Mucosa of stomach (tissue), 1 donor: ENCODE data around the gene OXGR1.

ENCODE experiments used
- H3K27me3 ChIP-seq: one replicate; pipeline ENCODE4 v1.7.0; 2013; ENCODE audit warnings: mild to moderate bottlenecking, low read length; ENCODE audit not compliant: control insufficient read depth, insufficient read depth
- H3K36me3 ChIP-seq: one replicate; pipeline ENCODE4 v1.7.0; 2013; ENCODE audit warnings: low read length; ENCODE audit not compliant: control insufficient read depth, insufficient read depth
- H3K4me1 ChIP-seq: one replicate; pipeline ENCODE4 v1.7.0; 2013; ENCODE audit warnings: mild to moderate bottlenecking, low read length; ENCODE audit not compliant: control insufficient read depth, insufficient read depth
- H3K4me3 ChIP-seq: one replicate; pipeline ENCODE4 v1.7.0; 2013; ENCODE audit warnings: low read length
- H3K9ac ChIP-seq: one replicate; pipeline ENCODE4 v1.7.0; 2013; ENCODE audit warnings: mild to moderate bottlenecking, low read length, moderate library complexity
- H3K9me3 ChIP-seq: one replicate; pipeline ENCODE4 v1.7.0; 2013; ENCODE audit warnings: mild to moderate bottlenecking, low read length, moderate library complexity; ENCODE audit not compliant: control insufficient read depth
- donor health status: Pancreatic carcinoma.

OXGR1 gene

GRCh38 chr13:97019236-97019635, 25.0 kb upstream of the OXGR1 start:
- Histone ChIP-seq H3K4me1 (no peaks in the 10 kb centered on the region), H3K9me3 (no peaks in the 10 kb centered on the region), H3K4me3 (no peak overlapping the region), H3K27me3 (peaks cover 37% of the 10 kb centered on the region), H3K9ac (no peak overlapping the region), H3K36me3 (no peaks in the 10 kb centered on the region)

- H3K27me3 ChIP-seq: peaks cover 36% of the 10 kb centered on the region
- H3K9me3 ChIP-seq: no peaks in the 10 kb centered on the region
- H3K4me1 ChIP-seq: no peaks in the 10 kb centered on the region
- no peaks in the 10 kb centered on the region for H3K36me3 ChIP-seq
- H3K4me3 ChIP-seq: no peak overlapping the region
- no peak overlapping the region for H3K9ac ChIP-seq
Measured at GRCh38 chr13:97018029-97018819, 23.9 kb upstream of the OXGR1 start.

- Histone ChIP-seq H3K36me3 (no peaks in the 10 kb centered on the region), H3K27me3 (peaks cover 34% of the 10 kb centered on the region), H3K9ac (no peak overlapping the region), H3K4me1 (no peaks in the 10 kb centered on the region), H3K4me3 (no peak overlapping the region), H3K9me3 (no peaks in the 10 kb centered on the region)
Measured at GRCh38 chr13:97017322-97017721, 23.0 kb upstream of the OXGR1 start.

DNA sequence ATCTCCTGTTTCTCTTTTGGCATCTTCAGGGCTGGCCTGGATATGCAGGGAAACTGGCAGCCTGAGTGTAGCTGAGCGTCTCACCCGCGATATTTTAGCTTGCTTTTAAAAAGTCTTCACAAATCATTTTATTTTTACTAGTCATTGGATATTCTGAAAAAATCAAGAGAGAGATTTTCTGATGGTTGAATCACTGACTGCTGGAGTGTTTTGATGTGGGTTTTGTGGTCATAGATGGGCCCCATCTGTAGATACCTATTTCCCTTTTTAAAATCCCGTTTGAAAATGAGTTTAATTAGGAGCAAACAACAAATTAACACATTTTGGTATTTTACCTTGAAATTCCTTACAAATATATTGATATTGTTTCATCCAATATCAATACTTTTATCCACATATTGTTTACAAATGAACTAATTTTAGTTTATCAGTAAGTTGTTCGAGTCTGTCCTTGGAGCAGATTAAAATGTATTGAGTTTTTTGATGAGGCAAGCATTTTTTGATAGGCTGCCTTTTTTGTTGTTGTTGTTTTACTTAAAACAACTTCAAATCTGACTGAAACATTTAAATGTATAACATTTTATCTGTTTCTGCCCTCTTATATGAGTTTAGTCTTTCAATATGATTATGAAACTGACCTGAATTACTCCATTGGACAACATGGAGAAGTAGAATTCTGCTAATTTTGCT, 21.5 kb upstream of the OXGR1 start:
- Histone ChIP-seq H3K9ac (no peak overlapping the region), H3K27me3 (peaks cover 24% of the 10 kb centered on the region), H3K9me3 (no peaks in the 10 kb centered on the region), H3K4me1 (no peaks in the 10 kb centered on the region), H3K4me3 (no peak overlapping the region), H3K36me3 (no peaks in the 10 kb centered on the region)

GRCh38 chr13:97012251-97013048, 18.2 kb upstream of the OXGR1 start:
- Histone ChIP-seq H3K9ac (no peak overlapping the region), H3K4me1 (no peaks in the 10 kb centered on the region), H3K4me3 (no peak overlapping the region), H3K27me3 (peaks cover 5% of the 10 kb centered on the region), H3K36me3 (no peaks in the 10 kb centered on the region), H3K9me3 (no peaks in the 10 kb centered on the region)

DNA sequence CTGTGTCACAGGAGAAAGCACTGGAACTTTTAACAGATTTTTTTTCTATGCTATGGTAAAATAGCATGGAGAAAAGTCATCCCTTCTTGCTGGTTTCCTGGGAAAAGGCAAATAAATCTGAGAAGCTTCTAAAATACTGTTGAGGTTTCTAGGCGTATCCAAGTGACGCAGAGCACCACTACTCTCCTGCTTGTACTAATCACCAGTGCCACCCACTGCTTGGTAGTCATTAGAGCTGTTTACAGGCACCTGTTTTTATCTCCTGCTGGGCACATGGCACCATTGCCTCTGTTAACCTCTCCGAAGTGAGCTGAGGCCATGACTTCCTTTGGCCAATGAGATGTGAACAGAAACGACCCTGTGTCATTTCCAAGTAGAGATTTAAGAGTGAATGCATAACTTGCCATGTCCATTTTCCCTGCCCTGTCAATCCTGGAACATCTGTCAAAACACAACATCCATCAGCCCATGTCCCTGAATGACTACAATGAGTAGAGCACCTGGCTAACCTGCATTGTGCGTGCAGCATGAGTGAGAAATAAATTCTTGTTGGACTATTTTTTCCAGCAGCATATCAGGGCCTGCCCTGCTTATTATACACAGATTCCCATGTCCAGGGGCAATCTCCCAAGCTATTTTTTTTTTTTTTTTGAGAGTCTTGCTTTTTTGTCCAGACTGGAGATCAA, 17.3 kb upstream of the OXGR1 start:
- H3K9ac ChIP-seq: no peak overlapping the region

DNA sequence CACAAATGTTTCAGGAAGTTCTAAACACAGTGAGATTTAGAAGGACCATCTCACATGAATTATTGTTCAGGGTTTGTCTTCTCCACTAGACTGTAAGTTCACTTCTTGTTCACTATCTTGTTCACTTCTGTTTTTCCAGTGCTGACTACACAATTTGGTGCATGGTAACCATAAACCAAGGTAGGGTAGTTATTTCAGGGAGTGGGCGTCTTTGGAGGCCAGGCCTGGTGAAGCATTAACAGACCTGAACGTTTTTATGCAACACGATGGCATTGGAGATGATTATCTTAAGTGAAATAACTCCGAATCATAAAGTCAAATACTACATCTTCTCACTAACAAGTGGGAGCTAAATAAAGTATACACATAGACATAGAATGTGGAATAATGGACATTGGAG, 14.4 kb upstream of the OXGR1 start:
- H3K9ac ChIP-seq: no peak overlapping the region
- H3K36me3 ChIP-seq: no peaks in the 10 kb centered on the region
- no peak overlapping the region for H3K4me3 ChIP-seq
- peaks cover 5% of the 10 kb centered on the region for H3K27me3 ChIP-seq
- H3K9me3 ChIP-seq: no peaks in the 10 kb centered on the region
- H3K4me1 ChIP-seq: no peaks in the 10 kb centered on the region

More for the DNA sequence above, 17.3 kb upstream of the OXGR1 start:
- H3K9me3 ChIP-seq: no peaks in the 10 kb centered on the region
- peaks cover 5% of the 10 kb centered on the region for H3K27me3 ChIP-seq
- H3K4me1 ChIP-seq: no peaks in the 10 kb centered on the region
- no peaks in the 10 kb centered on the region for H3K36me3 ChIP-seq
- H3K4me3 ChIP-seq: no peak overlapping the region

GRCh38 chr13:97005625-97006262, 11.5 kb upstream of the OXGR1 start:
- H3K27me3 ChIP-seq: peaks cover 5% of the 10 kb centered on the region
- no peak overlapping the region for H3K4me3 ChIP-seq
- H3K9ac ChIP-seq: no peak overlapping the region
- no peaks in the 10 kb centered on the region for H3K36me3 ChIP-seq
- no peaks in the 10 kb centered on the region for H3K9me3 ChIP-seq
- H3K4me1 ChIP-seq: no peaks in the 10 kb centered on the region

DNA sequence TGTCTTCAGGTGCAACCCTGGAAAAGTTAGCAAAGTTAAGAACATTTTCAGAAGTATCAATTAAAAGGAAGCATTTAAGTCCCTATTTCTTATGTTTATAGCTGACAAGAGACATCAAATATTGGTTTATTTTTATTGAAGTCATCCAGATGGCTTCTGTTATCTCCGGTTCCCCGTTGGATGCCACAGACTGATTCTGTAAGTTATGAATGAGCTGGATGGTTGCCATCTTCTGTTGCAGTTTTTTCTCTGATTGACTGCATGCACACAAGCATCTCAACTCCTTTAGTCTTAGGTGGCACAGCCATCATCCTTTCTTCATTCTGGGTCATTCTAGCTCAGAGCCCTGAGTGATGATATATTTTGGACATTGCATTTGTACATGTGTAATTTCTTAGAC, 10.6 kb upstream of the OXGR1 start:
- H3K9me3 ChIP-seq: no peaks in the 10 kb centered on the region
- H3K4me3 ChIP-seq: no peak overlapping the region
- no peaks in the 10 kb centered on the region for H3K36me3 ChIP-seq
- no peaks in the 10 kb centered on the region for H3K4me1 ChIP-seq
- no peak overlapping the region for H3K9ac ChIP-seq
- peaks cover 5% of the 10 kb centered on the region for H3K27me3 ChIP-seq

- Histone ChIP-seq H3K27me3 (peaks cover 5% of the 10 kb centered on the region), H3K4me1 (no peaks in the 10 kb centered on the region), H3K4me3 (no peak overlapping the region), H3K9ac (no peak overlapping the region), H3K36me3 (no peaks in the 10 kb centered on the region), H3K9me3 (no peaks in the 10 kb centered on the region)
Measured at GRCh38 chr13:97004096-97004876, 10.0 kb upstream of the OXGR1 start.

DNA sequence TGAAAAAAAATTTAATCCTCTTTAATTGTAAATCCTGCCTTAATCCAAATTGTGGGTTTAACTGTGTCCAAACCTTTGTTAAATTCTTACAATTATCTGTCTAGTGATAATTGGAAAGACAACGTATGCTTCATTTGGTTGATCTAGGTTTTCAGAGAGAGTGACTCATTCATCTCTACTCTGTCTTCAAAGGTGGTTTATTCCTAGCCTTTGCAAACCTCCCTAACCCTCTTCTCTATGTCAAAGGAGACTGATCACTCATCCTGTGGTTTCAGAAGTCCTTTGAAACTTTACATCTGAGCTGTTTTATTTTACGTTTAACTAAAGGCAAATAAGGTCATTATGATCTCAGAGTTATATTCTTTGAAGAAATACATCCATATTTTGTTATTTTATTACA, 8.8 kb upstream of the OXGR1 start:
- no peaks in the 10 kb centered on the region for H3K9me3 ChIP-seq
- H3K36me3 ChIP-seq: no peaks in the 10 kb centered on the region
- no peak overlapping the region for H3K9ac ChIP-seq
- no peak overlapping the region for H3K4me3 ChIP-seq
- H3K4me1 ChIP-seq: no peaks in the 10 kb centered on the region
- peaks cover 5% of the 10 kb centered on the region for H3K27me3 ChIP-seq
